Ammon's horn (tissue), 1 donor: Measurements from ENCODE around the gene CFAP54.
A peak's percentile ranks its signal among the peaks of the same experiment; 100 is the strongest.

Experiments used
- DNase-seq: peaks from one replicate; pipeline ENCODE4 v3.0.0-alpha.2; 2016; ENCODE audit warnings: low spot score

CFAP54 gene

GRCh38 chr12:96889273-96889933, 400.0 kb downstream of the CFAP54 start:
- DNase-seq: no peak

- DNase-seq: no peak
These were observed 401.0 kb downstream of the CFAP54 start for GRCh38 chr12:96890331-96890730.

DNA sequence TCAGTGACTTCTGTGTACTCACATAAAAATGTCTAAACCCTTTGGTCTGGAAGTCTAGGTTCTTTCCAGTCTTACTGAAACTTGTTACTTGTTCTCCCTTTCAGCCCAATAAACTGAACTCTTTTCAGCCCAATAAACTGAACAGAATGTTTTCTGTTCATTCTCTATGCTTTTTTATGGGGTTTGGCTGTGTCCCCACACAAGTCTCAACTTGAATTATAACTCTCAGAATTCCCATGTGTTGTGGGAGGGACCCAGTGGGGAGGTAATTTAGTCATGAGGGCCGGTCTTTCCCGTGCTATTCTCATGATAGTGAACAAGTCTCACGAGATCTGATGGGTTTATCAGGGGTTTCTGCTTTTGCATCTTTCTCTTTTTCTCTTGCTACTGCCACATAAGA, 402.7 kb downstream of the CFAP54 start:
- no peak for DNase-seq

DNA sequence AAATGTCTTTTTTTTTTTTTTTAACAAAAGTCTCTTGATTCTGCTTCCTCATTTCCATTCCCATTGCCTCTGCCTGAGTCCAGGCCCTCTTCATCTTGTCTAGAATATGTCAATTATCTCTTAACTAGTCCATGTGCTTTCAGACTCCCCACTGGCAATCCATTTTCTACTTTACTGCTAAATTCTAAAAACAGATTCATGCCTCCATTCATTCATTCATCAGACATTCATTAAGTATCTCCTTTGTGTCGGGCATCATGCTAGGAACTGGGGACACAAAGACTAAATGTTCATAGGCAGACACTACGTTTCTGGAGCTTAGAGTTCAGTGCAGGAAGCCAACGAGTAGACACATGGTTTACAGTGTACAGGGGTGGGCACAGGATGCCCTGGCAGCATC, 408.0 kb downstream of the CFAP54 start:
- DNase-seq: no peak

DNA sequence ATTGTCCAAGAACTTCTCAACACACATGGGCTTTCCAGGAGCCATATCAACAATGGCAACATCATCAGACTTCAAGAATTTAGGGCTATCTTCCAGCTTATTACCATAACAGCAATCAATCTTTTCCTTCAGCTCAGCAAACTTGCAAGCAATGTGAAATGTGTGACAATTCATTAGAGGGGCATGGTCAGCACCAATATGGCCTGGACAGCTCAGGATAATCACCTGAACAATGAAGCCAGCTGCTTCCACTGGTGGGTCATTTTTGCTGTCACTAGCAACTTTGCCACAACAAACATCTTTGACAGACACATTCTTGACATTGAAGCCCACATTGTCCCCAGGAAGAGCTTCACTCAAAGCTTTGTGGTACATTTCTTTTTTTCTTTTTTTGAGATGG, 411.8 kb downstream of the CFAP54 start:
- no peak for DNase-seq

GRCh38 chr12:96902076-96902475, 412.7 kb downstream of the CFAP54 start:
- DNase-seq: no peak

DNA sequence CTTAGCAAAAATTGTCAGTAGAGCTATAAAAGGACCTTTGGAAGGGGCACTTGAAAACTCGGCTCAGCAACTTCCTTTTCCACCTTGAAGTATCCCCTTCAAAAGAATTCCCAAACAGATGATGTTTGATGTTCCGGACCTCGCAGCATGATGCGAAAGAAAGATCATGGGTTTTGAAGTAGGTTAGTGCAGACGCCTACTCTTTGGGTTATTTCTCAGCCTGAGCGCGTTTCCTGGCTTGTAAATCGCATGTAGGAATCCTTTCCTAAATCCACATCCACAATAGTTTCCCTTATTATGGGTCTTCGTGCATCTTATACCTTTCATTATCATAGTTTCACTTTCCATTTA, 417.1 kb downstream of the CFAP54 start:
- no peak for DNase-seq

DNA sequence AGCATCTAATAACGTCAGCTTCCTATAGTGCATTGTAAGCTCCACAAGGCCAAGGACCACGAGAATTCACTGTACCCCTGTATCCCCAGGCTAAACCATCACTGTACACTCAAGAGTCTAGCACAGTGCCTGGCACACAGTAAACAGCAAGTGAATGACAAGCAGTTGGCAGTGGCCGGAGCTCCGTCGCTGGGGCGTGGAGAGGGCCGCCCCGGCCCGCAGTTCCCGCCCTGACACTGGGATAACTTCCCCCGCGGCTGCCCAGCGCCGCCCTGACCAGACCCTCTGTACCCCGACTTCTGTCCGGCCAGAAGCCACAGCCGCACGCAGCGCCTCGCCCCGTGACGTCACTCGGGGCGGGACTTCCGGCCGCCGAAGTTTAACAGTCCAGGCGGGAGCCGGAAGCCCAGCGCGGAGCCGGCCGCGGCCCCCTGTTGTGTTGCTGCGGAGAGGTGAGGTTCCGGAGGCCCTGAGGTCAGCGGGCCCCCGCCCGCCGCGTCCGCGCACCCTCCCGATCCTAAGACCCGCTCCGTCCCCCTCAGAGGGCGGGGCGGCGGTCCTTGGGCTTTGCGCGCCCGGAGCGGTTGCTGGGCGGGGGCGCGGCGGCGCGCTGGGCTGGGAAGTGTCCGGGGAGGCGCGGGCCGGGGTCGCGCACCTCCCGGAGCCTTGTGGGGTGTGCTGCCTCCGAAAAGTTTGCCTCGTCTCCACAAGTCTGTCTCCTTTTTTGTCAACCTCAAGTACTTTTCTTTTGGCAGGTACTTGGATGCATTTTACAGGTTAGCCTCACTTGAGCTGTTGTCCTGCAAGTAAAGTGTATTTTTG, 417.7 kb downstream of the CFAP54 start, which contains the start of gene NEDD1:
Gene NEDD1, plus strand, starts transcription at position 409 of the 822 bp plus-strand sequence. CDS start 2,503 bp downstream, outside the sequence.
- DNase-seq: peak; percentile 85

DNA sequence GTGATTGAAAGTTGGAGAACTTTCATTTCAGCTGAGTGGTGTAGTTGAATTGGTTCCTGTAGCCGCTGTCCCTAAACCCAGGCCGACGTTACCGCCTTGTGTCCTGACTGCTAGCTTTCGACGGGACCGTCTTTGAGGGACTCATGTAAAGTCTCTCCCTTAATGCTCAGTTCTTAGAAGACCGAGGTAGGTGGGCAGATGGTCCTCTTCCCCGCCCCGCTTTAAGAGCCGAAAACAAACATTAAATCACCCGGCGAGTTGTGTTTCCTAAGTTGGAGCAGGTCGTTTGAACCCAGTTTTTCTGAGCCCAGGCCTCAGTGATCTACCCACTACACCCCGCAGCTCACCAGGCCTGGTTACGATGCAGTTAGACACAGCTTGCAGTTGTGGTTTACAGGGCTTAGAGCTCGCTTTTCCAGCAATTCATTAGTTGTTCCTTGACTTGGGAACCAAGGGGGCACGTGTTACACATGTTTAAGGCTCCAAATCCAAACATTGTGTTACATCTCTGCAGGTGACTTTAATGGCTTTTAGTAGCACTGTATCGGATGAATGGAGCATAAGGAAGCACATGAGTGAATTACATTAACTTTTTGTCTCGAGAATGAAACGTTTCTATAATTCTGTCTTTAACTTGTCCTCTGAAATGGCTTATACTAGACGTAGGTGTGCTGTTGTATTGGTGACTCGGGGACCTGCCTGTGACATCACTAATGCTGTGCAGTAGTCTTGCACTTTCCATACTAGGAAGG, 418.5 kb downstream of the CFAP54 start:
- peak; percentile 24 for DNase-seq

- DNase-seq: no peak
These were observed 419.0 kb downstream of the CFAP54 start for GRCh38 chr12:96908423-96908675.

- DNase-seq: no peak
These were observed 422.9 kb downstream of the CFAP54 start for GRCh38 chr12:96912261-96912660.

GRCh38 chr12:96912943-96913342, 423.6 kb downstream of the CFAP54 start:
- DNase-seq: no peak

GRCh38 chr12:96919510-96920210, 430.3 kb downstream of the CFAP54 start:
- no peak for DNase-seq
